Neural progenitor cell (in vitro differentiated cells): ENCODE data around the gene NDUFB10. TPM values are rescaled to one million over a fixed set of nuclear protein-coding genes. Genes with fewer than 3 reads are reported as not detected.
A peak's percentile ranks its signal among the peaks of the same experiment; 100 is the strongest.

Experiments used
- DNase-seq: peaks from one replicate; pipeline ENCODE4 v3.0.0-alpha.2; 2016; ENCODE audit warnings: low spot score
- H2AFZ ChIP-seq: fragments of 200-600 bp; sonication (generic); replicated peaks from 2 replicates; pipeline ENCODE4 v1.6.1; 2016; ENCODE audit warnings: antibody characterized with exemption
- H3F3A ChIP-seq: fragments of 200-600 bp; sonication (generic); 2 replicates; pipeline ENCODE4 v1.6.1; 2016; ENCODE audit warnings: antibody characterized with exemption, low read depth
- H3K27ac ChIP-seq: fragments of 200-600 bp; sonication (generic); 2 replicates; pipeline ENCODE4 v1.5.1; 2016; ENCODE audit warnings: mild to moderate bottlenecking
- H3K27me3 ChIP-seq: fragments of 200-600 bp; sonication (generic); 2 replicates; pipeline ENCODE4 v1.6.1; 2016; ENCODE audit warnings: mild to moderate bottlenecking, moderate library complexity
- H3K36me3 ChIP-seq: fragments of 200-600 bp; sonication (generic); 2 replicates; pipeline ENCODE4 v1.5.1; 2016
- H3K4me1 ChIP-seq: fragments of 200-600 bp; sonication (generic); 2 replicates; pipeline ENCODE4 v1.6.1; 2016; ENCODE audit warnings: mixed run types
- H3K4me2 ChIP-seq: fragments of 200-600 bp; sonication (generic); 2 replicates; pipeline ENCODE4 v1.6.1; 2016
- H3K4me3 ChIP-seq: fragments of 200-600 bp; sonication (generic); 2 replicates; pipeline ENCODE4 v1.5.1; 2016
- H3K79me2 ChIP-seq: fragments of 200-600 bp; sonication (generic); 2 replicates; pipeline ENCODE4 v1.6.1; 2016; ENCODE audit warnings: low read depth
- H3K9ac ChIP-seq: fragments of 200-600 bp; sonication (generic); 2 replicates; pipeline ENCODE4 v1.6.1; 2016
- H3K9me3 ChIP-seq: fragments of 200-600 bp; sonication (generic); 2 replicates; pipeline ENCODE4 v1.5.1; 2016; ENCODE audit warnings: low read depth
- H4K20me1 ChIP-seq: fragments of 200-600 bp; sonication (generic); 2 replicates; pipeline ENCODE4 v1.6.1; 2016; ENCODE audit warnings: low read depth
- H3K27ac Mint-ChIP-seq: 3 replicates; pipeline ENCODE4 v1.8.0; 2021; ENCODE audit warnings: mixed read lengths
- H3K27me3 Mint-ChIP-seq: 2 replicates; pipeline ENCODE4 v1.8.0; 2022; ENCODE audit warnings: low read depth, mild to moderate bottlenecking, inconsistent platforms, moderate library complexity, mixed read lengths; ENCODE audit not compliant: insufficient read depth
- H3K36me3 Mint-ChIP-seq: 3 replicates; pipeline ENCODE4 v1.8.0; 2021; ENCODE audit warnings: mixed read lengths
- H3K4me1 Mint-ChIP-seq: 3 replicates; pipeline ENCODE4 v1.8.0; 2021; ENCODE audit warnings: mixed read lengths
- H3K4me3 Mint-ChIP-seq: 3 replicates; pipeline ENCODE4 v1.8.0; 2021; ENCODE audit warnings: mild to moderate bottlenecking, moderate library complexity, mixed read lengths
- H3K9me3 Mint-ChIP-seq: 3 replicates; pipeline ENCODE4 v1.8.0; 2020; ENCODE audit warnings: mixed read lengths
- CTCF ChIP-seq: fragments of 200-600 bp; sonication (generic); IDR thresholded peaks from 2 replicates; pipeline ENCODE4 v1.5.1; 2017; ENCODE audit warnings: antibody characterized with exemption, mild to moderate bottlenecking
- EZH2 ChIP-seq: fragments of 200-600 bp; sonication (generic); IDR thresholded peaks from 2 replicates; pipeline ENCODE4 v1.6.1; 2017; ENCODE audit warnings: antibody characterized with exemption, mild to moderate bottlenecking, moderate library complexity
- EZH2phosphoT487 ChIP-seq: fragments of 200-600 bp; sonication (generic); IDR thresholded peaks from 2 replicates; pipeline ENCODE4 v1.6.1; 2017; ENCODE audit warnings: antibody characterized with exemption
- total RNA-seq: library from RNA; depleted of rRNA; stranded (reverse); fragments of >200 nt; gene quantifications from 2 replicates; pipeline ENCODE4 v1.2.3, GENCODE V29; 2015; ENCODE audit warnings: low replicate concordance

Gene NDUFB10
- total RNA-seq, 1 donor from 2014 or later: 155 TPM

GRCh38 chr16:1982013-1982433 is 22.7 kb downstream of the NDUFB10 start:
- Mint-ChIP-seq H3K27ac (no peak overlapping the region), H3K27me3 (peaks cover 24% of the 10 kb centered on the region), H3K36me3 (peaks cover 8% of the 10 kb centered on the region), H3K4me1 (peaks cover 27% of the 10 kb centered on the region), H3K4me3 (peak overlapping the region; percentile 82), H3K9me3 (no peaks in the 10 kb centered on the region)
- Histone ChIP-seq H2AFZ (no peak overlapping the region), H3F3A (peaks cover 26% of the 10 kb centered on the region), H3K36me3 (no peaks in the 10 kb centered on the region), H3K9ac (no peak overlapping the region), H3K4me1 (peaks cover 37% of the 10 kb centered on the region), H3K9me3 (no peaks in the 10 kb centered on the region), H4K20me1 (peaks cover 43% of the 10 kb centered on the region), H3K4me2 (peak overlapping the region; percentile 42), H3K4me3 (no peak overlapping the region), H3K27me3 (peaks cover 56% of the 10 kb centered on the region), H3K27ac (no peak overlapping the region), H3K79me2 (peaks cover 14% of the 10 kb centered on the region)
- TF ChIP-seq EZH2 (no peak), EZH2phosphoT487 (no peak), CTCF (no peak)
- DNase-seq: no peak

DNA sequence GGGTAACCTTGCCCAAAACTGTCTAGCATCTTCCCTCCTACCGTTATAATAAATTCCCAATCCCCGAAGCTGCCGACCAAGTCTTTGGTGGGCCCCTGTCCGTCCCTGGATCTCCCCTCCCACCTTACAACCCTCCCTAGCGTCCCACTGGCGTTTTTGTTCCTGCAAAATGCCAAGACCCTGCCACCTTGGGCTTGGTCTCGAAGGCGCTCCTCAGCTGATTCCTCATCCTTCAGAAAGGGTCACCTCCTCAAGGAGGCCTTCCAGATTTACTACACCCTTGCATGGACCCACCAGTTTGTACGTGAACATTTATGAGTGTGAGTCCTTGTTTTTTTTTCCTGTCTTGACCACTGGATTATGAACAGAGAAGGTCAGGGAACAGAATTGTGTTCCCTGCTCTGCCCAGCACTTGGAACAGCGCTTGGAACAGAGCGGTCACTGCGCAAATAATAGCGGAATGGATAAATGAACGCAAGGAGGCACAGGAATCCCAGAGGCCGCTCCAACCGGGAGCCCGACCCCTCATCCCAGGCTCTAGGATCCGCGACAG is 23.7 kb downstream of the NDUFB10 start:
- H3K9me3 ChIP-seq: no peaks in the 10 kb centered on the region
- peak overlapping the region; percentile 90 for H2AFZ ChIP-seq
- Mint-ChIP-seq H3K9me3 (no peaks in the 10 kb centered on the region), H3K4me3 (peak overlapping the region; percentile 82), H3K27ac (peak overlapping the region; percentile 10), H3K27me3 (peaks cover 24% of the 10 kb centered on the region), H3K36me3 (peaks cover 8% of the 10 kb centered on the region), H3K4me1 (peaks cover 27% of the 10 kb centered on the region)
- no peak for DNase-seq
- H3K27ac ChIP-seq: no peak overlapping the region
- TF ChIP-seq EZH2phosphoT487 (no peak), CTCF (no peak), EZH2 (no peak)
- peak overlapping the region; percentile 93 for H3K4me2 ChIP-seq
- H3K36me3 ChIP-seq: no peaks in the 10 kb centered on the region
- H3K4me3 ChIP-seq: peak overlapping the region; percentile 95
- H3K9ac ChIP-seq: no peak overlapping the region
- peaks cover 56% of the 10 kb centered on the region for H3K27me3 ChIP-seq
- H3F3A ChIP-seq: peaks cover 26% of the 10 kb centered on the region
- H4K20me1 ChIP-seq: peaks cover 37% of the 10 kb centered on the region
- H3K79me2 ChIP-seq: peaks cover 14% of the 10 kb centered on the region
- H3K4me1 ChIP-seq: peaks cover 37% of the 10 kb centered on the region

DNA sequence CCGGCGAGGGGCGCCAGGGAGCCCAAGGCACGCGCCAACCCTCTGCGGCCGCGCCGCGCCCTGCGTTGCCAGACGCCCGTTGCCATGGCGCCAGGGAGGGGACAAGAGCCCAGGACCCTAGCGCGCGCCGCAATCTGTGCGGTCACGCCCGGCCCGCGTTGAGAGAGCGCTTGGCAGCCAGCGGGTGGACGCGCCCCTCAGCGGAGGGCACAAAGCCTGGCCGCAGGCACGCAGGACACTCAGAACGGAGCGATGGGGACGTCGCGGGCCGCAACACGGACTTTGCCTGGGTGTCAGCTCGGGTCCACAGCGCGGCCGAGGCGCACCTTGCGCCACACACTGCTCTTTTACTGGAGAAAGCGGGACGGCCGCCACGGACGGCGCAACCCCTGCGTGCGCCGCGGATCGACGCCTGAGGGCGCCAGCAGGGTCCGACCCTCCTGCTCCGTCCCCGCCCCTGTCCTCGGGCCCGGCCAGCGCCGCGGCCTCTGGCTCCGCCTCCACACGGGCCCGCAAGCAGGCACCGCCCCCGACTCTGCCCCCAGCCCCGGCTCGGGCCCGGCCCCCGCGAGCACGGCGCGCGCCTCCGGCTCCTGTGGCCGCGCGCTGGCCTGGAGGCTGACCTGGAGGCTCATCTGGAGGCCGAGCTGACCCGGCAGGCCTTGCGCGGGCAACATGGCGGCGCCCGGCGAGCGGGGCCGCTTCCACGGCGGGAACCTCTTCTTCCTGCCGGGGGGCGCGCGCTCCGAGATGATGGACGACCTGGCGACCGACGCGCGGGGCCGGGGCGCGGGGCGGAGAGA is 24.4 kb downstream of the NDUFB10 start, which contains the start of gene GFER:
Gene GFER, plus strand, starts transcription at position 650 of the 803 bp plus-strand sequence. Its CDS starts 26 bp downstream, at position 676.
- Histone ChIP-seq H3K9ac (peak within 1 kb of the TSS; percentile 93), H3K4me2 (peak within 1 kb of the TSS; percentile 93), H2AFZ (peak within 1 kb of the TSS; percentile 93), H3K79me2 (peaks cover 14% of the 10 kb centered on the region), H3K4me1 (peaks cover 37% of the 10 kb centered on the region), H3K27me3 (peaks cover 56% of the 10 kb centered on the region), H3K36me3 (no peaks in the 10 kb centered on the region), H3F3A (peaks cover 29% of the 10 kb centered on the region), H3K27ac (peak within 1 kb of the TSS; percentile 41), H3K9me3 (no peaks in the 10 kb centered on the region), H4K20me1 (peaks cover 33% of the 10 kb centered on the region), H3K4me3 (peak within 1 kb of the TSS; percentile 95)
- peak within 1 kb of the TSS; percentile 10 for H3K27ac Mint-ChIP-seq
- H3K4me1 Mint-ChIP-seq: peaks cover 30% of the 10 kb centered on the region
- no peaks in the 10 kb centered on the region for H3K9me3 Mint-ChIP-seq
- H3K27me3 Mint-ChIP-seq: peaks cover 27% of the 10 kb centered on the region
- peaks cover 10% of the 10 kb centered on the region for H3K36me3 Mint-ChIP-seq
- peak; percentile 99 for DNase-seq
- TF ChIP-seq EZH2phosphoT487 (no peak), CTCF (peak; percentile 44)
- H3K4me3 Mint-ChIP-seq: peak within 1 kb of the TSS; percentile 89
